GM18505 (cell line): ENCODE data around the gene TUBB1.

ENCODE experiments used
- ATAC-seq: cut with Tn5 transposase; IDR thresholded peaks from one replicate; pipeline ENCODE4 v1.9.1; 2021; ENCODE audit not compliant: unreplicated experiment
- POLR2A ChIP-seq: IDR thresholded peaks from 4 replicates; pipeline ENCODE4 v1.6.1; 2011; ENCODE audit warnings: borderline replicate concordance; ENCODE audit not compliant: insufficient read depth, insufficient read length; ENCODE audit errors: extremely low read depth

TUBB1 gene

GRCh38 chr20:58995461-58996225 is 23.6 kb upstream of the TUBB1 start:
- ATAC-seq, result no peak
- TF ChIP-seq POLR2A, result peak; percentile 49

GRCh38 chr20:58996226-58996611 is 23.0 kb upstream of the TUBB1 start:
- TF ChIP-seq POLR2A, result no peak
- ATAC-seq, result no peak

- TF ChIP-seq POLR2A, result peak; percentile 22
- no peak for ATAC-seq
Observed at GRCh38 chr20:58997141-58997770, 22.0 kb upstream of the TUBB1 start.

GRCh38 chr20:58998656-58999055 is 20.6 kb upstream of the TUBB1 start:
- no peak for TF ChIP-seq POLR2A
- no peak for ATAC-seq

- ATAC-seq, result no peak
- no peak for TF ChIP-seq POLR2A
Observed at GRCh38 chr20:59000326-59000725, 18.9 kb upstream of the TUBB1 start.

- no peak for TF ChIP-seq POLR2A
- ATAC-seq, result no peak
Observed at GRCh38 chr20:59001068-59001448, 18.2 kb upstream of the TUBB1 start.

- ATAC-seq, result no peak
- TF ChIP-seq POLR2A, result no peak
Observed at GRCh38 chr20:59001449-59002171, 17.6 kb upstream of the TUBB1 start.

GRCh38 chr20:59002388-59002787 is 16.8 kb upstream of the TUBB1 start:
- no peak for TF ChIP-seq POLR2A
- no peak for ATAC-seq

- no peak for ATAC-seq
- no peak for TF ChIP-seq POLR2A
Observed at GRCh38 chr20:59002874-59003399, 16.3 kb upstream of the TUBB1 start.

GRCh38 chr20:59003836-59004492 is 15.3 kb upstream of the TUBB1 start:
- ATAC-seq, result no peak
- TF ChIP-seq POLR2A, result no peak

GRCh38 chr20:59004493-59004762 is 14.8 kb upstream of the TUBB1 start:
- no peak for TF ChIP-seq POLR2A
- no peak for ATAC-seq

- peak; percentile 83 for TF ChIP-seq POLR2A
- ATAC-seq, result peak; percentile 47
Observed at GRCh38 chr20:59004763-59005522, 14.3 kb upstream of the TUBB1 start.
